Astrocyte (in vitro differentiated cells and primary cell): ENCODE measurements around the gene MAPK8IP1. TPM values are rescaled to one million over a fixed set of nuclear protein-coding genes. Genes with fewer than 3 reads are reported as not detected.

Experiments used
- DNase-seq: peaks from one replicate; pipeline ENCODE4 v3.0.0-alpha.2; 2010; ENCODE audit warnings: low read depth
- FAIRE-seq: peaks from 2 replicates; lab custom pipeline; 2011; peaks lifted over from hg19 to GRCh38; lab: Jason Lieb, UNC
- H2AFZ ChIP-seq: 2 replicates; pipeline ENCODE4 v1.6.0; 2012; ENCODE audit warnings: low read depth, low read length, inconsistent platforms
- H3K27ac ChIP-seq: 2 replicates; pipeline ENCODE4 v1.5.1; 2011; ENCODE audit warnings: low read depth, low read length, inconsistent platforms
- H3K27me3 ChIP-seq: 2 replicates; pipeline ENCODE4 v1.6.0; 2011; ENCODE audit warnings: low read length, inconsistent platforms; ENCODE audit not compliant: insufficient read depth
- H3K36me3 ChIP-seq: 2 replicates; pipeline ENCODE4 v1.5.1; 2011; ENCODE audit warnings: low read length, inconsistent platforms; ENCODE audit not compliant: insufficient read depth
- H3K4me1 ChIP-seq: 2 replicates; pipeline ENCODE4 v1.5.1; 2011; ENCODE audit warnings: low read length, inconsistent platforms; ENCODE audit not compliant: insufficient read depth
- H3K4me2 ChIP-seq: 2 replicates; pipeline ENCODE4 v1.6.0; 2012; ENCODE audit warnings: low read length, inconsistent platforms
- H3K4me3 ChIP-seq: 2 replicates; pipeline ENCODE4 v1.5.1; 2011; ENCODE audit warnings: low read depth, mild to moderate bottlenecking, low read length, inconsistent platforms; ENCODE audit not compliant: insufficient read depth
- H3K79me2 ChIP-seq: 2 replicates; pipeline ENCODE4 v1.6.0; 2012; ENCODE audit warnings: mild to moderate bottlenecking, low read length, inconsistent platforms; ENCODE audit not compliant: insufficient read depth
- H3K9ac ChIP-seq: 2 replicates; pipeline ENCODE4 v1.6.0; 2012; ENCODE audit warnings: mild to moderate bottlenecking, low read length, inconsistent platforms
- H3K9me3 ChIP-seq: 2 replicates; pipeline ENCODE4 v1.5.1; 2012; ENCODE audit warnings: low read depth, mild to moderate bottlenecking, low read length, inconsistent platforms; ENCODE audit not compliant: insufficient read depth
- H4K20me1 ChIP-seq: 2 replicates; pipeline ENCODE4 v1.6.0; 2012; ENCODE audit warnings: low read length, inconsistent platforms; ENCODE audit not compliant: insufficient read depth
- H3K27ac Mint-ChIP-seq: one replicate; pipeline ENCODE4 v1.8.0; 2021; ENCODE audit warnings: mild to moderate bottlenecking, mixed read lengths; ENCODE audit not compliant: unreplicated experiment
- H3K27me3 Mint-ChIP-seq: one replicate; pipeline ENCODE4 v1.8.0; 2021; ENCODE audit warnings: low read depth, mixed read lengths; ENCODE audit not compliant: unreplicated experiment
- H3K36me3 Mint-ChIP-seq: one replicate; pipeline ENCODE4 v1.8.0; 2021; ENCODE audit warnings: low read depth, mixed read lengths; ENCODE audit not compliant: unreplicated experiment
- H3K4me1 Mint-ChIP-seq: one replicate; pipeline ENCODE4 v1.8.0; 2021; ENCODE audit warnings: low read depth, mixed read lengths; ENCODE audit not compliant: unreplicated experiment
- H3K4me3 Mint-ChIP-seq: one replicate; pipeline ENCODE4 v1.8.0; 2021; ENCODE audit warnings: mild to moderate bottlenecking, moderate library complexity, mixed read lengths; ENCODE audit not compliant: unreplicated experiment
- H3K9me3 Mint-ChIP-seq: one replicate; pipeline ENCODE4 v1.8.0; 2021; ENCODE audit warnings: mild to moderate bottlenecking, mixed read lengths; ENCODE audit not compliant: unreplicated experiment
- EZH2 ChIP-seq: IDR thresholded peaks from 2 replicates; pipeline ENCODE4 v1.6.1; 2012; ENCODE audit warnings: mild to moderate bottlenecking, low read length, inconsistent platforms; ENCODE audit not compliant: insufficient read depth
- total RNA-seq: library from RNA; stranded (reverse); gene quantifications from 2 replicates; pipeline ENCODE4 v1.2.1, GENCODE V29; 2021
- TF ChIP-seq, protein P1 (sequence below): IDR thresholded peaks from 2 replicates; pipeline ENCODE4 v1.5.1; 2011; ENCODE audit warnings: low read depth, mild to moderate bottlenecking, inconsistent platforms, low read length, moderate library complexity; ENCODE audit not compliant: insufficient read depth

MAPK8IP1 gene
- total RNA-seq, 1 donor from 2014 or later: 14.7 TPM

DNA sequence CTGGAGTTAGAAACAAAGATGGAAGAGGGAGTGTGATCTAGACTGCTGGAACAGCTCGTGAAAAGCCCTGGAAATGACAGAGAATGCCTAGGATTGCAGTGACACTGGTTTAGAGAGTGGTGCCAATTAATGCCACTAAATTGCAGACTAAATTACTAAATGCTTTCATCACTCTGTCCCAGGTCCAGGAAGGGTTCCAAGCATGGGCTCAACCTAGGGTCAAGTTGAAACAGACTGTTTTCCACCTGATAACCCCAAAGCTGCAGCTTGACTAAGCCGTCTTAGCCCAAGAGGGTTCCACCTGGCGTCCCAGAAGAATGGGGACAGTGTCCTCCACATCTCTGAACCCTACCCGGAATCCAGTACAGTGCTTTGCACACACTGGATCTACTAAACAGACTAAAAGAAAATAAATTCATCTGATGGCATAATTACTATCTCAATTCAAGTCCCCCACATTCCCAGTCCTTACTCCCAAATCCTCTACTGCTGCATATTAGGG is 39.2 kb upstream of the MAPK8IP1 start:
- DNase-seq: no peak
- Mint-ChIP-seq H3K4me1 (peaks cover 24% of the 10 kb centered on the region), H3K4me3 (peak overlapping the region; percentile 90), H3K27ac (no peak overlapping the region), H3K36me3 (no peaks in the 10 kb centered on the region), H3K27me3 (peaks cover 9% of the 10 kb centered on the region), H3K9me3 (no peaks in the 10 kb centered on the region)
- H3K36me3 ChIP-seq: no peaks in the 10 kb centered on the region
- H3K9ac ChIP-seq: no peak overlapping the region
- peaks cover 28% of the 10 kb centered on the region for H3K4me1 ChIP-seq
- FAIRE-seq: no peak
- H4K20me1 ChIP-seq: peaks cover 31% of the 10 kb centered on the region
- TF ChIP-seq, protein P1, sequence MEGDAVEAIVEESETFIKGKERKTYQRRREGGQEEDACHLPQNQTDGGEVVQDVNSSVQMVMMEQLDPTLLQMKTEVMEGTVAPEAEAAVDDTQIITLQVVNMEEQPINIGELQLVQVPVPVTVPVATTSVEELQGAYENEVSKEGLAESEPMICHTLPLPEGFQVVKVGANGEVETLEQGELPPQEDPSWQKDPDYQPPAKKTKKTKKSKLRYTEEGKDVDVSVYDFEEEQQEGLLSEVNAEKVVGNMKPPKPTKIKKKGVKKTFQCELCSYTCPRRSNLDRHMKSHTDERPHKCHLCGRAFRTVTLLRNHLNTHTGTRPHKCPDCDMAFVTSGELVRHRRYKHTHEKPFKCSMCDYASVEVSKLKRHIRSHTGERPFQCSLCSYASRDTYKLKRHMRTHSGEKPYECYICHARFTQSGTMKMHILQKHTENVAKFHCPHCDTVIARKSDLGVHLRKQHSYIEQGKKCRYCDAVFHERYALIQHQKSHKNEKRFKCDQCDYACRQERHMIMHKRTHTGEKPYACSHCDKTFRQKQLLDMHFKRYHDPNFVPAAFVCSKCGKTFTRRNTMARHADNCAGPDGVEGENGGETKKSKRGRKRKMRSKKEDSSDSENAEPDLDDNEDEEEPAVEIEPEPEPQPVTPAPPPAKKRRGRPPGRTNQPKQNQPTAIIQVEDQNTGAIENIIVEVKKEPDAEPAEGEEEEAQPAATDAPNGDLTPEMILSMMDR: no peak
- TF ChIP-seq EZH2: no peak
- no peak overlapping the region for H2AFZ ChIP-seq
- peaks cover 12% of the 10 kb centered on the region for H3K27me3 ChIP-seq
- H3K4me2 ChIP-seq: no peak overlapping the region
- no peaks in the 10 kb centered on the region for H3K9me3 ChIP-seq
- no peak overlapping the region for H3K27ac ChIP-seq
- H3K79me2 ChIP-seq: peaks cover 25% of the 10 kb centered on the region
- H3K4me3 ChIP-seq: no peak overlapping the region

DNA sequence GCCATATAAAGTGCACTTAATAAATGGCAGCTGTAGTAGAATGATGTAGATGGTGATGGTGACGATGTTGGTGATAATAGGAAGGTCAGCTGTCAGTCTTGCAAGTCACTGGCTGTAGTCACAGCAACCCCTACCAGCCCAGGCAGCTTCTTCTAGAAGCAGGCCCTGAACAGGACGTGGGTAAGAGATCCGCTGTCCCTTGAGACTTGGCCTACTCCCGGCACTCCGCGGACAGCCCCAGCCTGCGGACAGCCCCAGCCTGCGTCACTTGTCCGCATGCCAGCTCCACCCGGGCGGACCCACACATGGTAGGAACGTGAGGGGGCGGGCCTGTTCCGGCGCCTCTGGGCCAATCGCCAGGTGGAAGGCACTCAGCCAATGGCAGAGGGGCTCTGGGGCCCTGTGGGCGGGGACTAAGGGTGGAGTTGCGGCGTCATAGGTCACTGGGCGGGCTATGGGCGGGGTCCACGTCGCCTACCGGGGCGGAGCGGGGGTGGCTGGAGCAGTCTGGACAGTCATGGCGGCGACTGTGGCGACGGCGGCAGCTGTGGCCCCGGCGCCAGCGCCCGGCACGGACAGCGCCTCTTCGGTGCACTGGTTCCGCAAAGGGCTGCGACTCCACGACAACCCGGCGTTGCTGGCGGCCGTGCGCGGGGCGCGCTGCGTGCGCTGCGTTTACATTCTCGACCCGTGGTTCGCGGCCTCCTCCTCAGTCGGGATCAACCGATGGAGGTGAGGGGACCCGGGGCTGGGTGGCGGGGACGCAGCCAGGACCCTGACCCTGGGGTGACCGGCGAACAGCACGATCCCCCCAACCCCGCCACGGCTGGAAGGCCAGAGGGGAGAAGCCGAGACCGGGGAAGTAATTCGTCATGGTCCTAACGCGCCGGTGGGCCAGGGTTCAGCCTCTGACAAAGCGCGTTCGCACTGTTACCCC is 38.2 kb upstream of the MAPK8IP1 start, which contains the start of gene CRY2:
Gene CRY2, plus strand, starts transcription at position 502 of the 937 bp plus-strand sequence. Its CDS starts 16 bp downstream, at position 518.
- no peaks in the 10 kb centered on the region for H3K9me3 Mint-ChIP-seq
- peaks cover 32% of the 10 kb centered on the region for H3K4me1 Mint-ChIP-seq
- peak within 1 kb of the TSS; percentile 77 for H3K27ac Mint-ChIP-seq
- Histone ChIP-seq H3K4me3 (peak within 1 kb of the TSS; percentile 88), H3K27me3 (peaks cover 9% of the 10 kb centered on the region), H2AFZ (peak within 1 kb of the TSS; percentile 96), H3K9ac (peak within 1 kb of the TSS; percentile 95), H4K20me1 (peaks cover 40% of the 10 kb centered on the region), H3K79me2 (peaks cover 35% of the 10 kb centered on the region), H3K4me1 (peaks cover 28% of the 10 kb centered on the region), H3K4me2 (peak within 1 kb of the TSS; percentile 94), H3K27ac (peak within 1 kb of the TSS; percentile 92), H3K36me3 (no peaks in the 10 kb centered on the region), H3K9me3 (no peaks in the 10 kb centered on the region)
- H3K36me3 Mint-ChIP-seq: no peaks in the 10 kb centered on the region
- H3K4me3 Mint-ChIP-seq: peak within 1 kb of the TSS; percentile 90
- H3K27me3 Mint-ChIP-seq: peaks cover 9% of the 10 kb centered on the region
- DNase-seq: peak; percentile 84
- no peak for FAIRE-seq
- TF ChIP-seq EZH2: no peak
- TF ChIP-seq, protein P1: no peak
